Liver (tissue), 3 donors: ENCODE measurements around the gene ENO3.

Experiments
- FOXA1 ChIP-seq: IDR thresholded peaks from 2 replicates; pipeline ENCODE4 v1.6.1; 2016; ENCODE audit warnings: antibody characterized with exemption
- GABPA ChIP-seq, 2 donors: IDR thresholded peaks in 1 of 2; conservative IDR thresholded peaks in 1 of 2; 2 replicates each; pipeline ENCODE4 v1.6.1; 2016; ENCODE audit warnings: antibody characterized with exemption in 2 of 2, mild to moderate bottlenecking in 1 of 2, moderate library complexity in 1 of 2
- JUND ChIP-seq, 2 donors: IDR thresholded peaks; 2 replicates each; pipeline ENCODE4 v1.6.1; 2016; ENCODE audit warnings: antibody characterized with exemption in 2 of 2
- REST ChIP-seq: IDR thresholded peaks from 2 replicates; pipeline ENCODE4 v1.6.1; 2016; ENCODE audit warnings: antibody characterized with exemption, mild to moderate bottlenecking
- ZBTB33 ChIP-seq: IDR thresholded peaks from 2 replicates; pipeline ENCODE4 v1.6.1; 2016; ENCODE audit warnings: antibody characterized with exemption
- TF ChIP-seq, protein P1 (sequence below): fragments of 150-350 bp; IDR thresholded peaks from 2 replicates; pipeline ENCODE4 v1.5.1; 2017; ENCODE audit warnings: improper control_type of control experiment, low read depth, low read length; ENCODE audit not compliant: missing input control
- donor health status: healthy.
- donor health status: healthy.

DNA sequence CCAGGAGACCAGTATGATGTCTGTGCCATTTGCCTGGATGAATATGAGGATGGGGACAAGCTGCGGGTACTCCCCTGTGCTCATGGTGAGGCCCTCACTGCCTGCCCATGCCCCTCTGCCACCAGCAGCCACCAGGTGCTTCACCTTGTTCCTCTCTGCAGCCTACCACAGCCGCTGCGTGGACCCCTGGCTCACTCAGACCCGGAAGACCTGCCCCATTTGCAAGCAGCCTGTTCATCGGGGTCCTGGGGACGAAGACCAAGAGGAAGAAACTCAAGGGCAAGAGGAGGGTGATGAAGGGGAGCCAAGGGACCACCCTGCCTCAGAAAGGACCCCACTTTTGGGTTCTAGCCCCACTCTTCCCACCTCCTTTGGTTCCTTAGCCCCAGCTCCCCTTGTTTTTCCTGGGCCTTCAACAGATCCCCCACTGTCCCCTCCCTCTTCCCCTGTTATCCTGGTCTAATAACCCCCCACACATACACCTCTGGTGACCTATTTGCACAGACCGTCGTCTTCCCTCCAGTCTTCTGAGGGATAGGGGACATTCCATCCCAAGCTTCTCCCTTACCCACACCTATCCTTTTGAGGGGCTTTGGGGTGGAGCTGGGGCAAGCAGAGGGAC, 6.3 kb upstream of the ENO3 start:
- TF ChIP-seq, protein P1, sequence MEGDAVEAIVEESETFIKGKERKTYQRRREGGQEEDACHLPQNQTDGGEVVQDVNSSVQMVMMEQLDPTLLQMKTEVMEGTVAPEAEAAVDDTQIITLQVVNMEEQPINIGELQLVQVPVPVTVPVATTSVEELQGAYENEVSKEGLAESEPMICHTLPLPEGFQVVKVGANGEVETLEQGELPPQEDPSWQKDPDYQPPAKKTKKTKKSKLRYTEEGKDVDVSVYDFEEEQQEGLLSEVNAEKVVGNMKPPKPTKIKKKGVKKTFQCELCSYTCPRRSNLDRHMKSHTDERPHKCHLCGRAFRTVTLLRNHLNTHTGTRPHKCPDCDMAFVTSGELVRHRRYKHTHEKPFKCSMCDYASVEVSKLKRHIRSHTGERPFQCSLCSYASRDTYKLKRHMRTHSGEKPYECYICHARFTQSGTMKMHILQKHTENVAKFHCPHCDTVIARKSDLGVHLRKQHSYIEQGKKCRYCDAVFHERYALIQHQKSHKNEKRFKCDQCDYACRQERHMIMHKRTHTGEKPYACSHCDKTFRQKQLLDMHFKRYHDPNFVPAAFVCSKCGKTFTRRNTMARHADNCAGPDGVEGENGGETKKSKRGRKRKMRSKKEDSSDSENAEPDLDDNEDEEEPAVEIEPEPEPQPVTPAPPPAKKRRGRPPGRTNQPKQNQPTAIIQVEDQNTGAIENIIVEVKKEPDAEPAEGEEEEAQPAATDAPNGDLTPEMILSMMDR: no peak
- TF ChIP-seq ZBTB33: no peak
- no peak for TF ChIP-seq REST
- TF ChIP-seq FOXA1: no peak
- no peak for TF ChIP-seq GABPA (IDR thresholded peaks at IDR 0.05 in 1 of 2, conservative IDR thresholded peaks at IDR 0.05 in 1 of 2)
- TF ChIP-seq JUND (IDR thresholded peaks at IDR 0.05): no peak
